HG02610 (cell line): ENCODE data around the gene IL4I1.

Experiments
- ATAC-seq: cut with Tn5 transposase; IDR thresholded peaks from one replicate; pipeline ENCODE4 v1.9.1; 2021; ENCODE audit warnings: mild to moderate bottlenecking, moderate library complexity; ENCODE audit not compliant: unreplicated experiment

IL4I1 gene

GRCh38 chr19:49895566-49896297, 955 bp downstream of the IL4I1 start:
- no peak for ATAC-seq

- peak; percentile 33 for ATAC-seq
Observed at GRCh38 chr19:49894879-49895565, 1.7 kb downstream of the IL4I1 start.

- ATAC-seq, result no peak
Observed at GRCh38 chr19:49894011-49894664, 2.5 kb downstream of the IL4I1 start.

- ATAC-seq, result no peak
Observed at GRCh38 chr19:49892716-49893115, 4.0 kb downstream of the IL4I1 start.

- no peak for ATAC-seq
Observed at GRCh38 chr19:49891393-49891792, 5.3 kb downstream of the IL4I1 start.

GRCh38 chr19:49890349-49891311, 6.1 kb downstream of the IL4I1 start:
- ATAC-seq, result no peak

- ATAC-seq, result no peak
Observed at GRCh38 chr19:49889687-49890348, 6.9 kb downstream of the IL4I1 start.

GRCh38 chr19:49889038-49889686, 7.5 kb downstream of the IL4I1 start:
- no peak for ATAC-seq

GRCh38 chr19:49888510-49888824, 8.2 kb downstream of the IL4I1 start:
- no peak for ATAC-seq

- ATAC-seq, result no peak
Observed at GRCh38 chr19:49887665-49888509, 8.8 kb downstream of the IL4I1 start.

GRCh38 chr19:49887037-49887664, 9.5 kb downstream of the IL4I1 start:
- no peak for ATAC-seq

- ATAC-seq, result no peak
Observed at GRCh38 chr19:49884760-49885159, 11.9 kb downstream of the IL4I1 start.

GRCh38 chr19:49884109-49884508, 12.6 kb downstream of the IL4I1 start:
- ATAC-seq, result no peak

- no peak for ATAC-seq
Observed at GRCh38 chr19:49883094-49883493, 13.6 kb downstream of the IL4I1 start.

GRCh38 chr19:49882643-49883042, 14.0 kb downstream of the IL4I1 start:
- no peak for ATAC-seq

- no peak for ATAC-seq
Observed at GRCh38 chr19:49881672-49882394, 14.9 kb downstream of the IL4I1 start.

GRCh38 chr19:49881186-49881585, 15.5 kb downstream of the IL4I1 start:
- no peak for ATAC-seq
